ENCODE data around the gene IL21.
"Not testable (repeated sequence)": the region's sequence is repeated elsewhere in the genome, so short reads cannot be mapped to it uniquely, and the experiment has no call there.

Gene IL21

GRCh38 chr4:122577808-122578781 lies 42.8 kb downstream of the IL21 start:
- DNase-seq (ENCODE audit: low read depth, low spot score) = no peak

- no peak for DNase-seq (ENCODE audit: low read depth, low spot score)
Observed at GRCh38 chr4:122577189-122577553, 43.7 kb downstream of the IL21 start.

- DNase-seq (ENCODE audit: low read depth, low spot score) = no peak
Observed at GRCh38 chr4:122576261-122577188, 44.3 kb downstream of the IL21 start.

GRCh38 chr4:122574347-122574746 lies 46.5 kb downstream of the IL21 start:
- not testable (repeated sequence) for DNase-seq (ENCODE audit: low read depth, low spot score)

- DNase-seq (ENCODE audit: low read depth, low spot score) = no peak
Observed at GRCh38 chr4:122562449-122562848, 58.4 kb downstream of the IL21 start.
